Spinal cord (tissue), 10 donors: ENCODE measurements around the gene HSPA1B. TPM values are rescaled to one million over a fixed set of nuclear protein-coding genes. Genes with fewer than 3 reads are reported as not detected.

Experiments
- DNase-seq, 6 donors: peaks; one replicate each; pipeline versions ENCODE4 v3.0.0 to v3.0.0-alpha.2; 2013 to 2015; ENCODE audit warnings: low spot score in 6 of 6, low read depth in 4 of 6
- H3K27ac ChIP-seq: one replicate; pipeline ENCODE4 v1.5.1; 2013; ENCODE audit warnings: low read depth, low read length, control low read depth
- H3K27me3 ChIP-seq: one replicate; pipeline ENCODE4 v1.6.1; 2013; ENCODE audit warnings: low read length; ENCODE audit not compliant: control insufficient read depth, insufficient read depth
- H3K36me3 ChIP-seq: one replicate; pipeline ENCODE4 v1.6.1; 2013; ENCODE audit warnings: low read length; ENCODE audit not compliant: control insufficient read depth, insufficient read depth
- H3K4me1 ChIP-seq: one replicate; pipeline ENCODE4 v1.6.1; 2013; ENCODE audit warnings: low read length; ENCODE audit not compliant: control insufficient read depth, insufficient read depth
- H3K4me3 ChIP-seq: one replicate; pipeline ENCODE4 v1.5.1; 2013; ENCODE audit warnings: low read depth, low read length, control low read depth
- H3K9me3 ChIP-seq: one replicate; pipeline ENCODE4 v1.6.1; 2013; ENCODE audit warnings: low read length; ENCODE audit not compliant: control insufficient read depth, insufficient read depth
- WGBS: methylation state at CpG from one replicate; pipeline ENCODE4 v1.1.5; 2013; ENCODE audit warnings: missing lambda C conversion rate; ENCODE audit not compliant: insufficient coverage; 5-methylcytosine and 5-hydroxymethylcytosine counted together
- long read RNA-seq, 4 donors: transcript quantifications; one replicate each; lab custom pipeline, GENCODE V29; 2026
- polyA plus RNA-seq, 2 donors: library from polyadenylated mRNA; unstranded; fragments of 120-200 nt; gene quantifications; one replicate each; pipeline ENCODE4 v1.2.1, GENCODE V29; 2013; ENCODE audit not compliant: insufficient read length in 2 of 2
- total RNA-seq, 2 donors: library from RNA; depleted of rRNA in 1 of 2; stranded (reverse); fragments of 120-200 nt in 1 of 2; fragments of >200 nt in 1 of 2; gene quantifications; one replicate each; pipeline versions ENCODE4 v1.2.3 to v1.2.4, GENCODE V29; 2013 to 2014
- donor health status: healthy.

HSPA1B gene
- total RNA-seq (100 to 1,000 TPM; 285 to 696 TPM), polyA plus RNA-seq (100 to 1,000 TPM; 113 to 166 TPM)
- long read RNA-seq, donor 1, transcript HSPA1B-201 (1 exons, 2,521 nt), result major isoform, 107 of 107 reads
- long read RNA-seq, donor 1, partial matches to known transcripts, result 0 of 107 reads
- long read RNA-seq, donor 1, other reads (novel, unspliced or antisense), result 0 of 107 reads
- long read RNA-seq, donor 2, transcript HSPA1B-201 (1 exons, 2,521 nt), result major isoform, 29 of 29 reads
- long read RNA-seq, donor 2, partial matches to known transcripts, result 0 of 29 reads
- long read RNA-seq, donor 2, other reads (novel, unspliced or antisense), result 0 of 29 reads
- long read RNA-seq, donor 3, transcript HSPA1B-201 (1 exons, 2,521 nt), result major isoform, 26 of 26 reads
- long read RNA-seq, donor 3, partial matches to known transcripts, result 0 of 26 reads
- long read RNA-seq, donor 3, other reads (novel, unspliced or antisense), result 0 of 26 reads
- long read RNA-seq, donor 4, transcript HSPA1B-201 (1 exons, 2,521 nt), result major isoform, 54 of 54 reads
- long read RNA-seq, donor 4, partial matches to known transcripts, result 0 of 54 reads
- long read RNA-seq, donor 4, other reads (novel, unspliced or antisense), result 0 of 54 reads

GRCh38 chr6:31827286-31828079 is at the start of gene HSPA1B:
Gene HSPA1B, plus strand, starts transcription at chr6:31827738. Its CDS starts 213 bp downstream, at chr6:31827951.
- Histone ChIP-seq H3K27ac (peak within 1 kb of the TSS; percentile 99), H3K36me3 (no peaks in the 10 kb centered on the region), H3K4me3 (peak within 1 kb of the TSS; percentile 87), H3K4me1 (peaks cover 19% of the 10 kb centered on the region), H3K9me3 (no peaks in the 10 kb centered on the region), H3K27me3 (no peaks in the 10 kb centered on the region)
- DNase-seq, result peak; percentile 97 to 100 (median 99)
- WGBS, result 0% methylated on average over 43 of the region's 56 CpGs

GRCh38 chr6:31778193-31778592 is 49.3 kb upstream of the HSPA1B start:
- Histone ChIP-seq H3K4me3 (no peak overlapping the region), H3K27ac (no peak overlapping the region), H3K9me3 (no peaks in the 10 kb centered on the region), H3K36me3 (peaks cover 75% of the 10 kb centered on the region), H3K27me3 (no peaks in the 10 kb centered on the region), H3K4me1 (peaks cover 13% of the 10 kb centered on the region)
- 83% methylated on average over 4 of the region's 5 CpGs for WGBS
- DNase-seq, result no peak

GRCh38 chr6:31778999-31779885 is 48.3 kb upstream of the HSPA1B start:
- 95% methylated on average over 31 of the region's 43 CpGs for WGBS
- Histone ChIP-seq H3K27me3 (no peaks in the 10 kb centered on the region), H3K4me3 (no peak overlapping the region)

GRCh38 chr6:31779908-31780307 is 47.6 kb upstream of the HSPA1B start:
- 93% methylated on average over 10 of the region's 10 CpGs for WGBS
- peaks cover 92% of the 10 kb centered on the region for H3K36me3 ChIP-seq
- DNase-seq, result no peak

More at GRCh38 chr6:31778999-31779885, 48.3 kb upstream of the HSPA1B start:
- H3K9me3 ChIP-seq, result no peaks in the 10 kb centered on the region
- peaks cover 86% of the 10 kb centered on the region for H3K36me3 ChIP-seq
- peaks cover 14% of the 10 kb centered on the region for H3K4me1 ChIP-seq
- no peak overlapping the region for H3K27ac ChIP-seq
- DNase-seq, result no peak

GRCh38 chr6:31780507-31781243 is 46.9 kb upstream of the HSPA1B start:
- peaks cover 27% of the 10 kb centered on the region for H3K4me1 ChIP-seq
- no peak overlapping the region for H3K4me3 ChIP-seq
- no peak for DNase-seq
- 88% methylated on average over 9 of the region's 20 CpGs for WGBS
- no peak overlapping the region for H3K27ac ChIP-seq
- peaks cover 95% of the 10 kb centered on the region for H3K36me3 ChIP-seq
- no peaks in the 10 kb centered on the region for H3K27me3 ChIP-seq
- H3K9me3 ChIP-seq, result no peaks in the 10 kb centered on the region

More at GRCh38 chr6:31779908-31780307, 47.6 kb upstream of the HSPA1B start:
- Histone ChIP-seq H3K27me3 (no peaks in the 10 kb centered on the region), H3K4me1 (peaks cover 20% of the 10 kb centered on the region), H3K9me3 (no peaks in the 10 kb centered on the region), H3K27ac (no peak overlapping the region), H3K4me3 (no peak overlapping the region)

- 91% methylated on average over 17 of the region's 23 CpGs for WGBS
- Histone ChIP-seq H3K27me3 (no peaks in the 10 kb centered on the region), H3K9me3 (no peaks in the 10 kb centered on the region), H3K27ac (no peak overlapping the region), H3K4me1 (peaks cover 26% of the 10 kb centered on the region), H3K4me3 (no peak overlapping the region), H3K36me3 (peaks cover 97% of the 10 kb centered on the region)
- DNase-seq, result no peak
These were observed 46.1 kb upstream of the HSPA1B start for GRCh38 chr6:31781244-31782125.

- 92% methylated on average over 32 of the region's 32 CpGs for WGBS
- no peaks in the 10 kb centered on the region for H3K27me3 ChIP-seq
- no peaks in the 10 kb centered on the region for H3K9me3 ChIP-seq
- H3K4me3 ChIP-seq, result no peak overlapping the region
- H3K27ac ChIP-seq, result no peak overlapping the region
- peaks cover 18% of the 10 kb centered on the region for H3K4me1 ChIP-seq
- peaks cover 93% of the 10 kb centered on the region for H3K36me3 ChIP-seq
- DNase-seq, result no peak
These were observed 45.2 kb upstream of the HSPA1B start for GRCh38 chr6:31782126-31782855.
